Uterus (tissue), 4 donors: ENCODE results near the gene CYP26C1. TPM values are rescaled to one million over a fixed set of nuclear protein-coding genes. Genes with fewer than 3 reads are reported as not detected.

Experiments
- DNase-seq, 2 donors: peaks; one replicate each; pipeline ENCODE4 v3.0.0-alpha.2; 2019 to 2020
- H3K27ac ChIP-seq, 2 donors: fragments of 200-600 bp; sonication (generic); 1 replicate in 1 of 2; 2 replicates in 1 of 2; pipeline ENCODE4 v1.5.1; 2016 to 2018
- H3K27me3 ChIP-seq, 2 donors: fragments of 200-600 bp; sonication (generic); one replicate each; pipeline ENCODE4 v1.5.1; 2018 to 2019; ENCODE audit warnings: control low read depth in 1 of 2
- H3K36me3 ChIP-seq, 2 donors: fragments of 200-600 bp; sonication (generic); one replicate each; pipeline ENCODE4 v1.5.1; 2019; ENCODE audit warnings: control low read depth in 1 of 2
- H3K4me1 ChIP-seq, 2 donors: fragments of 200-600 bp; sonication (generic); one replicate each; pipeline ENCODE4 v1.5.1; 2018 to 2019; ENCODE audit warnings: control low read depth in 1 of 2
- H3K4me3 ChIP-seq, 2 donors: fragments of 200-600 bp; sonication (generic); 1 replicate in 1 of 2; 2 replicates in 1 of 2; pipeline ENCODE4 v1.5.1; 2018 to 2019; ENCODE audit warnings: mild to moderate bottlenecking in 1 of 2
- H3K9me3 ChIP-seq, 2 donors: fragments of 200-600 bp; sonication (generic); one replicate each; pipeline ENCODE4 v1.5.1; 2019; ENCODE audit warnings: control low read depth in 1 of 2
- POLR2A ChIP-seq, 2 donors: fragments of 450-650 bp; IDR thresholded peaks; one replicate each; pipeline ENCODE4 v1.6.1; 2016; ENCODE audit warnings: antibody characterized with exemption in 2 of 2, mild to moderate bottlenecking in 1 of 2, moderate library complexity in 1 of 2
- intact Hi-C: fragments of 100-400 bp; cut with DNase I; formaldehyde crosslinking; loops from one replicate; pipeline ENCODE4 v1.15.1; 2023; ENCODE audit warnings: low total_unique reads
- total RNA-seq, 4 donors: library from RNA; depleted of rRNA in 3 of 4; stranded (reverse); fragments of >200 nt in 3 of 4; gene quantifications; one replicate each; pipeline versions ENCODE4 v1.1.0 to v1.2.4, GENCODE V29; 2014 to 2023
- TF ChIP-seq, protein P1 (sequence below), 4 experiments: fragments of 200-600 bp in 2 of 4; fragments of 450-650 bp in 2 of 4; sonication (generic) in 2 of 4; IDR thresholded peaks; one replicate each; pipeline ENCODE4 v1.5.1; 2016 to 2019; ENCODE audit warnings: antibody characterized with exemption in 4 of 4, mild to moderate bottlenecking in 2 of 4, moderate library complexity in 1 of 4
- donor health status: DM: yes; HTN: yes; CAD: no.

The CYP26C1 gene
- total RNA-seq, 4 donors from 2014 or later: 0.15 to 0.41 TPM; not detected in 2

DNA sequence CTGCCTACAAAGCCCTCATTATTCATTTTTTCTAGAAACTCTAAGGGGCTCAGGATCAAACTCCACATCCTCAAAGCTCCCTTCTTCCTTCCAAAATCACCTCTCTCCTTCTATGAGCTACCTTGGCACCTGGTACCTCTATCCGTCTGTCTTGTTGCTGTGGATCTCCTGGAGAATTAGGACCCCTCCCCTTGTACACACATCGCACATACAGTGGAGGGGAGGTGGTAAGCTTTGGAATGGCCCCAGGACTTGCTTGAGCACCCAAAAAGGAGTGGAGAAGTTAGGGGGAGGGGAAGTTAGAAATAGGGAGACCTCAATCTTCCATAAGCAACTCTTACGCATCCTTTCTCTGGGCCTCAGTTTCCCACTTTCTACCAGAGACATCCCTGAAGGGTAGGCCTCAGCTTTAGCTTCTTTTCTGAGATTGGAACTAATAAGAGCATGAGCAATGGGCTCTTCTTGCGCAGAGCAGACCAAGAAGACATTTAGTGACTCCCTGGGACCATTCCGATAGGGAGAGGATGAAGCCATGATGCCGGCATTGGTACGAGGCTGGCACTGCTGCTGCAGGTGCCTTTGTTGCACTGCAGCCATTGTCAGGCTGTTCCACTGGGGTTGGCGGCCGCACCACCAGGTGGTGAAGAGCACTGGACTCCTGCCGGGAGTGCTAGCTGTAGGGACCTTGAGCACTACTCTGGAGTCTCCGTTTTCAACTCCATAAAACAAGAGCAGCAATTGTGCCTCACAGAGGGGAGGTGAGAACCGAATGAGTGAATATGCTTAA is 4.5 kb downstream of the CYP26C1 start:
- intact Hi-C loops: no loop called here
- H3K27me3 ChIP-seq: peaks cover 0 to 3% of the 10 kb centered on the region in 2 donors

DNA sequence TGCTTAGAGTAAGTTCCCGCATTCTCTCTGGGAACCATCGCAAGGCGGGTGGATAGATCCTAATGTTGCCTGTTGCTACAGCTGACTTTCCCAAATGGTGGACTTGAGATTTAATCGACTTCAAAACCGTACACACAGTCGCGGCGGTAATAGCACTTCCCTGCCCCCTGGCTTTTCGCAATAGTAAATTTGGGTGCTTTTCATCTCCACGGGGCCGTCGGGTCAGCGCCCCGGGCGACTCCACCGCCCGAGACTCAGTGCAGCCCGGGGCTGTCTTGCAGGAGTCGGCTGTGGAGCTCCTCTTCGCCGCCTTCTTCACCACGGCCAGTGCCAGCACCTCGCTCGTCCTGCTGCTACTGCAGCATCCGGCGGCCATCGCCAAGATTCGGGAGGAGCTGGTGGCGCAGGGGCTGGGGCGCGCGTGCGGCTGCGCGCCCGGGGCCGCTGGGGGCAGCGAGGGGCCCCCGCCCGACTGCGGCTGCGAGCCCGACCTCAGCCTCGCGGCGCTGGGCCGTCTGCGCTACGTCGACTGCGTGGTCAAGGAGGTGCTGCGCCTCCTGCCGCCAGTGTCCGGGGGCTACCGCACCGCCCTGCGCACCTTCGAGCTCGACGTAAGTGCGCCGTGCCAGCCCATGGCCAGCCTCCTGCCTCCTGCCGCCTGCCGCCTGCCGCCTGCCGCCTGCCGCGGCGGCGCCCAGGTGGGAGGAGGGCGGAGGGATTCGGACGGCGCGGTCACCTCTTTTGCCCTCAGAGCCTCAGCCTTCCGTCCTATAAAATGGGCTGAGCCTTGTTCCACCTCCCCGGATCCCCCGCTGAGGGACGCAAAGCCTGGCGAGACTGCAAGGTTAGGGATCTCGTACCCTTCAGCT is 5.3 kb downstream of the CYP26C1 start:
- no peak overlapping the region for H3K4me3 ChIP-seq
- TF ChIP-seq, protein P1, sequence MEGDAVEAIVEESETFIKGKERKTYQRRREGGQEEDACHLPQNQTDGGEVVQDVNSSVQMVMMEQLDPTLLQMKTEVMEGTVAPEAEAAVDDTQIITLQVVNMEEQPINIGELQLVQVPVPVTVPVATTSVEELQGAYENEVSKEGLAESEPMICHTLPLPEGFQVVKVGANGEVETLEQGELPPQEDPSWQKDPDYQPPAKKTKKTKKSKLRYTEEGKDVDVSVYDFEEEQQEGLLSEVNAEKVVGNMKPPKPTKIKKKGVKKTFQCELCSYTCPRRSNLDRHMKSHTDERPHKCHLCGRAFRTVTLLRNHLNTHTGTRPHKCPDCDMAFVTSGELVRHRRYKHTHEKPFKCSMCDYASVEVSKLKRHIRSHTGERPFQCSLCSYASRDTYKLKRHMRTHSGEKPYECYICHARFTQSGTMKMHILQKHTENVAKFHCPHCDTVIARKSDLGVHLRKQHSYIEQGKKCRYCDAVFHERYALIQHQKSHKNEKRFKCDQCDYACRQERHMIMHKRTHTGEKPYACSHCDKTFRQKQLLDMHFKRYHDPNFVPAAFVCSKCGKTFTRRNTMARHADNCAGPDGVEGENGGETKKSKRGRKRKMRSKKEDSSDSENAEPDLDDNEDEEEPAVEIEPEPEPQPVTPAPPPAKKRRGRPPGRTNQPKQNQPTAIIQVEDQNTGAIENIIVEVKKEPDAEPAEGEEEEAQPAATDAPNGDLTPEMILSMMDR (IDR thresholded peaks at IDR 0.05): no peak
- TF ChIP-seq POLR2A (IDR thresholded peaks at IDR 0.05): no peak
- H3K4me1 ChIP-seq: peaks cover 0 to 20% of the 10 kb centered on the region in 2 donors

More for the DNA sequence above, 4.5 kb downstream of the CYP26C1 start:
- H3K4me1 ChIP-seq: peaks cover 0 to 20% of the 10 kb centered on the region in 2 donors
- no peak for TF ChIP-seq POLR2A (IDR thresholded peaks at IDR 0.05)
- TF ChIP-seq, protein P1 (IDR thresholded peaks at IDR 0.05): no peak
- no peak overlapping the region for H3K27ac ChIP-seq
- DNase-seq: no peak
- H3K9me3 ChIP-seq: no peaks in the 10 kb centered on the region
- no peak overlapping the region for H3K4me3 ChIP-seq
- no peaks in the 10 kb centered on the region for H3K36me3 ChIP-seq

GRCh38 chr10:93066544-93066913 is 5.9 kb downstream of the CYP26C1 start:
- Histone ChIP-seq H3K27ac (no peak overlapping the region), H3K4me1 (peaks cover 0 to 20% of the 10 kb centered on the region in 2 donors), H3K9me3 (no peaks in the 10 kb centered on the region), H3K4me3 (no peak overlapping the region), H3K36me3 (no peaks in the 10 kb centered on the region), H3K27me3 (peaks cover 0 to 3% of the 10 kb centered on the region in 2 donors)
- intact Hi-C loops: no loop called here
- no peak for DNase-seq
- TF ChIP-seq, protein P1 (IDR thresholded peaks at IDR 0.05): no peak
- no peak for TF ChIP-seq POLR2A (IDR thresholded peaks at IDR 0.05)

More for the DNA sequence above, 5.3 kb downstream of the CYP26C1 start:
- no peak overlapping the region for H3K27ac ChIP-seq
- peaks cover 0 to 3% of the 10 kb centered on the region in 2 donors for H3K27me3 ChIP-seq
- no peaks in the 10 kb centered on the region for H3K9me3 ChIP-seq
- DNase-seq: no peak
- intact Hi-C loops: no loop called here
- H3K36me3 ChIP-seq: no peaks in the 10 kb centered on the region

GRCh38 chr10:93067443-93068365 is 7.1 kb downstream of the CYP26C1 start:
- Histone ChIP-seq H3K9me3 (no peaks in the 10 kb centered on the region), H3K4me1 (peaks cover 0 to 18% of the 10 kb centered on the region in 2 donors), H3K27me3 (peaks cover 0 to 3% of the 10 kb centered on the region in 2 donors), H3K4me3 (no peak overlapping the region), H3K27ac (no peak overlapping the region), H3K36me3 (no peaks in the 10 kb centered on the region)
- intact Hi-C loops: no loop called here
- DNase-seq: no peak
- TF ChIP-seq, protein P1 (IDR thresholded peaks at IDR 0.05): no peak
- no peak for TF ChIP-seq POLR2A (IDR thresholded peaks at IDR 0.05)
